Measurements from ENCODE around the gene GAL3ST2. TPM values are rescaled to one million over a fixed set of nuclear protein-coding genes. Genes with fewer than 3 reads are reported as not detected.

Gene GAL3ST2
- polyA plus RNA-seq, 1 of the 3 experiments (the other 2 are of a cell fraction), result 0.15 TPM

- CTCF ChIA-PET, result no interaction called here
- Histone ChIP-seq H4K20me1 (ENCODE audit: insufficient read depth) (no peaks in the 10 kb centered on the region), H3K27me3 (ENCODE audit: insufficient read depth) (no peaks in the 10 kb centered on the region), H3K9me2 (no peaks in the 10 kb centered on the region), H3K27ac (ENCODE audit: low read depth in 2 of 2, low read length in 1 of 2) (no peak overlapping the region), H3K9ac (no peak overlapping the region), H3K79me2 (ENCODE audit: insufficient read depth) (no peaks in the 10 kb centered on the region), H3K4me3 (ENCODE audit: low read depth in 2 of 2, low read length in 1 of 2) (no peak overlapping the region), H3K36me3 (replicated peaks in 1 of 2; ENCODE audit: control insufficient read depth in 1 of 2, insufficient read depth in 2 of 2, low read length in 1 of 2) (no peaks in the 10 kb centered on the region), H3F3A (replicated peaks; ENCODE audit: insufficient read depth) (no peaks in the 10 kb centered on the region), H3K9me3 (no peaks in the 10 kb centered on the region), H3K4me2 (no peak overlapping the region), H3K4me1 (ENCODE audit: control insufficient read depth in 1 of 2, insufficient read depth in 2 of 2, low read depth in 1 of 2, low read length in 1 of 2) (peaks cover 9 to 20% of the 10 kb centered on the region in 2 experiments; a peak in 2 of 4 replicates), H2AFZ (ENCODE audit: low read depth) (no peak overlapping the region)
- peak; percentile 46 for DNase-seq
- no peak for TF ChIP-seq TAF1 (IDR thresholded peaks at IDR 0.05; ENCODE audit: borderline replicate concordance, low read depth, low read length)
- no peak for TF ChIP-seq EP300 (IDR thresholded peaks at IDR 0.05; ENCODE audit: borderline replicate concordance in 1 of 2, low read depth in 1 of 2, low read length in 1 of 2)
- WGBS (ENCODE audit: low lambda C conversion rate), result 95% methylated on average over 5 of the region's 13 CpGs
- POLR2A ChIA-PET, result no interaction called here
These were observed 6.8 kb upstream of the GAL3ST2 start for GRCh38 chr2:241769819-241770184.

DNA sequence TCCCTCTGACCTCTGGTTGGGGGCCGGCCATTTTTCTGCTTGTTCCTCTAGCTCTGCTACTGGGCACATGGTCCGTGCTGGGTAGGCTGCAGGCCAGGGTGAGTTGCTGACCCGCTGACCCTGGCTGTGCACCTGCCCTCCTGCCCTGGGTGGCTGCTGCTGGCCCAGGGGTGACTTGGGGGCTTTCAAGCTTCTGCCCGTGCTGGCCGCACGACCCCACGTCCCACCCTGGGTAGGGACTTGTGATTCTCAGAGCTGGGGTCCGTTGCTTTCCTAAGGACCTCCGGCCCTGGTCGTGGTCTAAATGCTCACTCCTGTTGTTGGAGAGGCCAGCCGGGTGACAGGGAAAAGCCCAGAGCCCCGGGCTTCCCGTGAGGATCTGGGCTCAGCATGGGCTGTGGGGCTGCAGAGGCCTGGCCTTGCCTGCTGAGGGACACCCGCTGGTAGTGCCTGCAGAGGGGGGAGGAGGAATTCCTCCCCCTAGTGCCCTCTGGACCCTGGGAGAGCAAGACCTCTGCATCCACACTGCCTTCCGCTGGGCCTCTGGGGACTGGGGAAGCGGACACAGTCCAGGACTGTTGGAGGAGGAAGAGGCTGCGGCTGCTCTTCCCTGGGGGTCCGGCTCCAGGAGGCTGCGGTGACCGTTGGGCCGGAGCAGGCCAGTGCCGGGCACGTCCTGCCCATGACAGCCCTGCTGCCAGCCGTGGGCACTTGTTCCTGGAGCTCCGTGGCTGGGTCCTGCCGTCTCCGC lies 6.3 kb upstream of the GAL3ST2 start:
- Histone ChIP-seq H3K4me1 (ENCODE audit: control insufficient read depth in 1 of 2, insufficient read depth in 2 of 2, low read depth in 1 of 2, low read length in 1 of 2) (peaks cover 15 to 23% of the 10 kb centered on the region in 2 experiments; a peak in 2 of 4 replicates), H2AFZ (ENCODE audit: low read depth) (no peak overlapping the region), H3K9ac (no peak overlapping the region), H3K36me3 (replicated peaks in 1 of 2; ENCODE audit: control insufficient read depth in 1 of 2, insufficient read depth in 2 of 2, low read length in 1 of 2) (no peaks in the 10 kb centered on the region), H3K9me3 (no peaks in the 10 kb centered on the region), H3K27ac (ENCODE audit: low read depth in 2 of 2, low read length in 1 of 2) (no peak overlapping the region), H4K20me1 (ENCODE audit: insufficient read depth) (no peaks in the 10 kb centered on the region), H3F3A (replicated peaks; ENCODE audit: insufficient read depth) (no peaks in the 10 kb centered on the region), H3K27me3 (ENCODE audit: insufficient read depth) (no peaks in the 10 kb centered on the region), H3K4me2 (no peak overlapping the region), H3K4me3 (ENCODE audit: low read depth in 2 of 2, low read length in 1 of 2) (no peak overlapping the region), H3K9me2 (no peaks in the 10 kb centered on the region), H3K79me2 (ENCODE audit: insufficient read depth) (no peaks in the 10 kb centered on the region)
- CTCF ChIA-PET, result interaction anchor here (1.7 to 1.9 kb wide), 2 partner anchors 11 to 108 kb away, joined by 5 to 6 read pairs; no protein-coding TSS in a partner anchor
- 72% methylated on average over 8 of the region's 27 CpGs for WGBS (ENCODE audit: low lambda C conversion rate)
- peak; percentile 54 for DNase-seq
- TF ChIP-seq FOSL2 (IDR thresholded peaks at IDR 0.05; ENCODE audit: borderline replicate concordance, low read depth), result no peak
- no peak for TF ChIP-seq MXI1 (IDR thresholded peaks at IDR 0.05; ENCODE audit: low read depth, low read length)
- no peak for TF ChIP-seq SIN3A (IDR thresholded peaks at IDR 0.05; ENCODE audit: borderline replicate concordance, low read depth, low read length)
- TF ChIP-seq NRF1 (IDR thresholded peaks at IDR 0.05; ENCODE audit: low read depth, low read length), result no peak
- no peak for TF ChIP-seq GABPA (IDR thresholded peaks at IDR 0.05; ENCODE audit: low read depth)
- no peak for TF ChIP-seq FOXM1 (IDR thresholded peaks at IDR 0.05; ENCODE audit: low read depth)
- TF ChIP-seq TAF1 (IDR thresholded peaks at IDR 0.05; ENCODE audit: borderline replicate concordance, low read depth, low read length), result no peak
- no peak for TF ChIP-seq USF2 (IDR thresholded peaks at IDR 0.05; ENCODE audit: borderline replicate concordance, low read depth, low read length)
- no peak for TF ChIP-seq TEAD4 (IDR thresholded peaks at IDR 0.05; ENCODE audit: borderline replicate concordance, insufficient read depth)
- no peak for TF ChIP-seq JUND (IDR thresholded peaks at IDR 0.05)
- no peak for TF ChIP-seq SMC3 (IDR thresholded peaks at IDR 0.05; ENCODE audit: low read depth, low read length)
- no peak for TF ChIP-seq CTCF (IDR thresholded peaks at IDR 0.05)
- TF ChIP-seq IRF3 (IDR thresholded peaks at IDR 0.05; ENCODE audit: low read depth, low read length), result no peak
- no peak for TF ChIP-seq GATA2 (CRISPR knock-in tag; IDR thresholded peaks at IDR 0.05)
- TF ChIP-seq FOXJ3 (CRISPR knock-in tag; IDR thresholded peaks at IDR 0.05), result no peak
- TF ChIP-seq RFX5 (IDR thresholded peaks at IDR 0.05; ENCODE audit: low read length), result no peak
- no peak for TF ChIP-seq MEF2A (IDR thresholded peaks at IDR 0.05; ENCODE audit: borderline replicate concordance, low read depth)
- no peak for TF ChIP-seq RCOR1 (IDR thresholded peaks at IDR 0.05; ENCODE audit: low read length)
- POLR2A ChIA-PET, result no interaction called here
